Skeletal muscle tissue (tissue), 4 donors: ENCODE data around the gene S100A9. TPM values are rescaled to one million over a fixed set of nuclear protein-coding genes. Genes with fewer than 3 reads are reported as not detected.
"Not testable (repeated sequence)": the region's sequence is repeated elsewhere in the genome, so short reads cannot be mapped to it uniquely, and the experiment has no call there.

Source experiments
- H3K27ac ChIP-seq: one replicate; pipeline ENCODE4 v1.7.0; 2013; ENCODE audit warnings: mild to moderate bottlenecking, low read depth, low read length, inconsistent platforms
- H3K27me3 ChIP-seq, 3 donors: one replicate each; pipeline ENCODE4 v1.7.0; 2013; ENCODE audit warnings: low read length in 3 of 3; ENCODE audit not compliant: control insufficient read depth in 3 of 3, insufficient read depth in 3 of 3
- H3K36me3 ChIP-seq, 3 donors: one replicate each; pipeline ENCODE4 v1.7.0; 2013; ENCODE audit warnings: low read length in 3 of 3; ENCODE audit not compliant: control insufficient read depth in 3 of 3, insufficient read depth in 3 of 3
- H3K4me1 ChIP-seq, 3 donors: one replicate each; pipeline ENCODE4 v1.7.0; 2013; ENCODE audit warnings: low read length in 3 of 3, mild to moderate bottlenecking in 3 of 3; ENCODE audit not compliant: control insufficient read depth in 3 of 3, insufficient read depth in 3 of 3
- H3K4me3 ChIP-seq, 3 donors: one replicate each; pipeline ENCODE4 v1.7.0; 2013; ENCODE audit warnings: low read length in 3 of 3
- H3K9ac ChIP-seq, 3 donors: one replicate each; pipeline ENCODE4 v1.7.0; 2013; ENCODE audit warnings: low read length in 3 of 3, mild to moderate bottlenecking in 3 of 3, moderate library complexity in 2 of 3, low read depth in 1 of 3
- H3K9me3 ChIP-seq, 3 donors: one replicate each; pipeline ENCODE4 v1.7.0; 2013; ENCODE audit warnings: low read length in 3 of 3; ENCODE audit not compliant: control insufficient read depth in 3 of 3
- total RNA-seq: library from RNA; depleted of rRNA; stranded (reverse); fragments of >200 nt; gene quantifications from one replicate; pipeline ENCODE4 v1.2.3, GENCODE V29; 2014
- donor health status: Osteomylitis.

S100A9 gene
- total RNA-seq: 218 TPM

DNA sequence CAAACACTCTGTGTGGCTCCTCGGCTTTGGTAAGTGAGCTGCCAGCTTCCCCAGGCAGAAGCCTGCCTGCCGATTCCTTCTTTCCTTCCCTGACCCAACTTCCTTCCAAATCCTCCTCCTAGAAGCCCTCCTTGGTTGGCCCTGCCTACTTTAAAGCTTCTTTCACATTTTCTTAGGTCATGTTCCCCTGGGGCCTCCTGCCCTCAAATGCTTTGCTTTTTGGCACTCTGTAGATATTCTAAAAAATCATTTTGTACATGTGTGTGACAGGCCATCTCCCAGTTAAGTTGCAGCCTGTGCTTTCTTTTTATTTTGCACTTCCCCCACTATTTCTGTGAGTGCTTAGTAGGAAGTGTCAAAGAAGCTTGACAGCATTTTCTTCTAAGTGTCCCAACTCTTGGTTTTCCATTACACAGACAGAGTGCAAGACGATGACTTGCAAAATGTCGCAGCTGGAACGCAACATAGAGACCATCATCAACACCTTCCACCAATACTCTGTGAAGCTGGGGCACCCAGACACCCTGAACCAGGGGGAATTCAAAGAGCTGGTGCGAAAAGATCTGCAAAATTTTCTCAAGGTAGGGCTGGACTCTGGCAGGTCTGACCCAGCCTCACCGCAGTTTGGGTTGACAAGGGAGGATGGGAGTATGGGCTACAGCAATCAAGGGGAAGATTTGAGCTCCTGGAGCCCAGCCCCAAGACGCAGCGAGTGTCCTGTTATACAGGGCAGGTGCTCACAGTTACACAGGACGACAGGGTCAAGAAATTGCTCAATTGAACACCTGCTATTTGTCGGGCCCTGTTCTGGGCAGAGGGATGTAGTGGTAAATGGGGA, at the start of gene S100A9:
TSS of gene S100A9 (plus strand) at position 2 of the 838 bp plus-strand sequence. CDS start at position 432, 430 bp downstream.
- peaks cover 3 to 18% (median 17%) of the 10 kb centered on the region in 3 donors for H3K4me1 ChIP-seq
- no peak within 1 kb of the TSS for H3K4me3 ChIP-seq
- H3K9ac ChIP-seq: peak within 1 kb of the TSS in 1 of 3 donors; percentile 45
- H3K9me3 ChIP-seq: no peaks in the 10 kb centered on the region
- no peaks in the 10 kb centered on the region for H3K36me3 ChIP-seq
- H3K27me3 ChIP-seq: no peaks in the 10 kb centered on the region
- no peak within 1 kb of the TSS for H3K27ac ChIP-seq

DNA sequence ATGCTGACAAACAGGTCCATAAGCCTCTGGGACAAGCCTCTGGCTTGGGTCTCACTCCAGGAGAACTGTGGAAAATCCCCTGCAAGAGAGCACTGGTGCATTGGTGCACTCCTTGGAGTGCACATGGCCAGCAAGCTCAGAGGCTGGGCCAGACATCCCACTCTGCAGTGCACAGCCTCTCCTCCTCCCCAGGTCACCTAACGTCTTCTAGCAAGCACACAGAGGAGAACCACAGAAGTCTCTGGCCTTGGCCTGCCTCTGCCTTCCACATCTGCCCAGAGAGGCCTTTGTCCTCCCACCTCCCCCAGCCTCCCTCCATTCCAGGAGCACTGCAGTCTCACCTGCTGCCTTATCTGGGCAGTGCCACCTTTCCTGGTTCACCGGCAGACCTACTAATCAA, 49.1 kb upstream of the S100A9 start:
- H3K27ac ChIP-seq: no peak overlapping the region
- peaks cover 0 to 18% (median 6%) of the 10 kb centered on the region in 3 donors for H3K27me3 ChIP-seq
- no peaks in the 10 kb centered on the region for H3K4me1 ChIP-seq
- H3K4me3 ChIP-seq: no peak overlapping the region
- no peaks in the 10 kb centered on the region for H3K9me3 ChIP-seq
- H3K9ac ChIP-seq: no peak overlapping the region
- H3K36me3 ChIP-seq: no peaks in the 10 kb centered on the region

DNA sequence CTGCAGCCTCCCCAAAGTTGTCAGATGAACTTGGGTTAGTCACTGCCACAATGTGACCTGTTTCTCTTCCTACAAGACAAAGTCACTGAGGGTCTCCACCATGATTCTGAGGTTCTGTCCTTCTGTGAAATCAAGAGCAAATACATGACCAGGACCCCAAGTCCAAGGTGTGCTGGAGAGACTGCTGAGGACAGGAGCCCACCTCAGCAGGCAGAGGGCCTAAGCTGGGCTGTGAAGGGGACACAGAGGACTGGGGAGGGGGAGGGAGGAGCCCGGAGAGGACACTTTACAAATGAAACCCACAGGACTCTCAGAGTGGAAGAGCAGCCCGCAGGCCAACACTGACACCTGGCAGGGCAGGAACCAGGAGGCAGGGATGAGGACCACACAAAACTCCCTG, 48.2 kb upstream of the S100A9 start:
- Histone ChIP-seq H3K9me3 (no peaks in the 10 kb centered on the region), H3K27ac (no peak overlapping the region), H3K36me3 (no peaks in the 10 kb centered on the region), H3K4me3 (no peak overlapping the region), H3K9ac (no peak overlapping the region), H3K4me1 (no peaks in the 10 kb centered on the region), H3K27me3 (peaks cover 0 to 14% (median 6%) of the 10 kb centered on the region in 3 donors)

DNA sequence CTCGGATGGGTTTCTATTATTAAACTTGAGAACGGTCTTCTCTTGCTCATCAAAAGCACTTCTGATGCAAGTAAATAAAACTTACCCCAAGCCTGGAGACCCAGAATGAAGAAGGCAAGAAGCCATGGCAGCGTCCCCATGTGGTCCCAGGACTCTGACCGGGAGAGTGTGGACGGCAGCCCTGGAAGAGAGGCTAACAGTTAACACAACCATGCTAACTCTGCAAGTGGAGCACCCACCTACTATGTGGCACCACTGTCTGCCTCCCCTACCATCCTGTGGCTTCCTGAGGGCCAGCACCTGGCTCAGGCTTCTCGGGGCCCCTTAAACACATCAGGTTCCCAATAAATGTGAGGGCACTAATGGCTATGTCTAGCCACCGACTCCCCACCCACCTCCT, 47.1 kb upstream of the S100A9 start:
- Histone ChIP-seq H3K27me3 (peaks cover 0 to 14% (median 5%) of the 10 kb centered on the region in 3 donors), H3K9ac (no peak overlapping the region), H3K4me1 (no peaks in the 10 kb centered on the region), H3K27ac (no peak overlapping the region), H3K36me3 (no peaks in the 10 kb centered on the region), H3K9me3 (no peaks in the 10 kb centered on the region), H3K4me3 (no peak overlapping the region)

DNA sequence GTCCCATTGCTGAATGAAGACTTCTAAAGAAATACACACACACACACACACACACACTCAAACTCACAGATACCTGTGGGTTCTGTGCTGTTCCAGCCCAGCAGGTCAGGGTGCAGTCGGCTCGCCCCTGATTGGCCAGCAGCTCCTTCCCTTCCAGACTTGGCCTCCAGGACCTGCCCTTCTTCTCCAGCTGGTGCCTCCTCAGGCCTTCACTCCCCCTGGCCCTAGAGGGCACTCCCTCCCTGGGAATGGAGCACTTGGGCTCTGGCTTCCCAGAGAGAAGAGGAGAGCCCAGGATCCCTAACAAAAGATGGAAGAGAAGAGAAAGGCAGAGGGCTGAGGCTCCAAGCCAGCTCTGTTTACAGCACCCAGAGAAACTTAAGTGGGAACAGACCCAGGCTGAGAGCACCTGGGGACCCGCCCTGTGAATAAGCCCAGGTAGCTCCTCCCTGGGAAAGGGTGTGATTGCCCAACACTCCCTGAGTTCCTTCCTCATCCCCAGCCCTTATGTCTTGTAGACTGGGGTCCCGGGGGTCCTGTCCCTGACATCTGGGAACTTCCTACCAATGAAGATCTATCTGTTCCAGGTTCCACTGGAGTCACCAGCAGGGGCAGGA, 45.0 kb upstream of the S100A9 start, which contains the start of gene PGLYRP3:
TSS of gene PGLYRP3 (minus strand) at position 383 of the 617 bp plus-strand sequence. CDS start 2,287 bp downstream, outside the sequence.
- H3K4me1 ChIP-seq: no peaks in the 10 kb centered on the region
- no peak within 1 kb of the TSS for H3K27ac ChIP-seq
- no peak within 1 kb of the TSS for H3K9ac ChIP-seq
- peaks cover 0 to 4% (median 3%) of the 10 kb centered on the region in 3 donors for H3K27me3 ChIP-seq
- H3K9me3 ChIP-seq: no peaks in the 10 kb centered on the region
- H3K4me3 ChIP-seq: no peak within 1 kb of the TSS
- no peaks in the 10 kb centered on the region for H3K36me3 ChIP-seq

DNA sequence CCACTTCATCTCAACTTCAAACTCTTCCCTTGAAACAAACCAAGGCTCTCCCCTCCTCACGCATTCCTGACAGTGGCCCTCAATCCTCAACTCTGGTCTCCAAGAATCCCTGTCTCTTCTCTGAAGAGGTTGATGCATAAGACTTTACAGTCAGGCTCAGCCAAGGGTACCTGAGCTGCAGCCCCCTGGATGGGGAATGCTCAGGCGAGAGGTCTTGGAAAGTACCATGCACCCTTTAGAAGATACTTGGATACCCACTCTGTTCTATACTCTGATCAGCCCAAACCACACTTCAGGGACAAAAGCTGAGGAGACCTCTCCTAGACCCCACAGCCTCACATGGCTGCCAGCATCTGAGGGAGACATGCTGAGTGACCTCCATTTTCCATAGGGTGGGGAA, 44.4 kb upstream of the S100A9 start:
- peaks cover 0 to 4% (median 3%) of the 10 kb centered on the region in 3 donors for H3K27me3 ChIP-seq
- peaks cover 0 to 2% (median 0%) of the 10 kb centered on the region in 3 donors for H3K9me3 ChIP-seq
- H3K36me3 ChIP-seq: no peaks in the 10 kb centered on the region
- no peak overlapping the region for H3K27ac ChIP-seq
- H3K4me3 ChIP-seq: no peak overlapping the region
- H3K4me1 ChIP-seq: no peaks in the 10 kb centered on the region
- no peak overlapping the region for H3K9ac ChIP-seq

DNA sequence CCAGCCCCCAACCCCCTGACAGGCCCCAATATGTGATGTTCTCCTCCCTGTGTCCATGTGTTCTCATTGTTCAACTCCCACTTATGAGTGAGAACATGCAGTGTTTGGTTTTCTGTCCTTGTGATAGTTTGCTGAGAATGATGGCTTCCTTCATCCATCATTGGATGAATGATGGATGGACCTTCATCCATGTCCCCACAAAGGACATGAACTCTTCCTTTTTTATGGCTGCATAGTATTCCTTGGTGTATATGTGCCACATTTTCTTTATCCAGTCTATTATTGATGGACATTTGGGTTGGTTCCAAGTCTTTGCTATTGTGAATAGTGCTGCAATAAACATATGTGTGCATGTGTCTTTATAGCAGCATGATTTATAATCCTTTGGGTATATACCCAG, 43.3 kb upstream of the S100A9 start:
- not testable (repeated sequence) for H3K4me1 ChIP-seq, H3K4me3 ChIP-seq, H3K9me3 ChIP-seq, H3K27me3 ChIP-seq, H3K27ac ChIP-seq, H3K36me3 ChIP-seq, H3K9ac ChIP-seq

DNA sequence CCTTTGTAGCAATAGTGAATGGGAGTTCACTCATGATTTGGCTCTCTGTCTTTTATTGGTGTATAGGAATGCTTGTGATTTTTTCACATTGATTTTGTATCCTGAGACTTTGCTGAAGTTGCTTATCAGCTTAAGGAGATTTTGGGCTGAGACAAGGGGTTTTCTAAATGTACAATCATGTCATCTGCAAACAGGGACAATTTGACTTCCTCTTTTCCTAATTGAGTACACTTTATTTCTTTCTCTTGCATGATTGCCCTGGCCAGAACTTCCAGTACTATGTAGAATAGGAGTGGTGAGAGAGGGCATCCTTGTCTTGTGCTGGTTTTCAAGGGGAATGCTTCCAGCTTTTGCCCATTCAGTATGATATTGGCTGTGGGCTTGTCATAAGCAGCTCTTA, 41.6 kb upstream of the S100A9 start:
- not testable (repeated sequence) for H3K9me3 ChIP-seq, H3K27ac ChIP-seq, H3K4me1 ChIP-seq, H3K4me3 ChIP-seq, H3K36me3 ChIP-seq, H3K27me3 ChIP-seq, H3K9ac ChIP-seq

DNA sequence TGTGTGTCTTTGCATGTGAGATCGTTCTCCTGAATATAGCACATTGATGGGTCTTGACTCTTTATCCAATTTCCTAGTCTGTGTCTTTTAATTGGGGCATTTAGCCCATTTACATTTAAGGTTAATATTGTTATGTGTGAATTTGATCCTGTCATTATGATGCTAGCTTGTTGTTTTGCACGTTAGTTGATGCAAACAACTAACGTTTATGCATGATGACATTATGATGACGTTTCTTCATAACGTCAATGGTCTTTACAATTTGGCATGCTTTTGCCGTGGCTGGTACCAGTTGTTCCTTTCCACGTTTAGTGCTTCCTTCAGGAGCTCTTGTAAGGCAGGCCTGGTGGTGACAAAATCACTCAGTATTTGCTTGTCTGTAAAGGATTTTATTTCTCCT, 39.5 kb upstream of the S100A9 start:
- not testable (repeated sequence) for H3K4me3 ChIP-seq, H3K9me3 ChIP-seq

DNA sequence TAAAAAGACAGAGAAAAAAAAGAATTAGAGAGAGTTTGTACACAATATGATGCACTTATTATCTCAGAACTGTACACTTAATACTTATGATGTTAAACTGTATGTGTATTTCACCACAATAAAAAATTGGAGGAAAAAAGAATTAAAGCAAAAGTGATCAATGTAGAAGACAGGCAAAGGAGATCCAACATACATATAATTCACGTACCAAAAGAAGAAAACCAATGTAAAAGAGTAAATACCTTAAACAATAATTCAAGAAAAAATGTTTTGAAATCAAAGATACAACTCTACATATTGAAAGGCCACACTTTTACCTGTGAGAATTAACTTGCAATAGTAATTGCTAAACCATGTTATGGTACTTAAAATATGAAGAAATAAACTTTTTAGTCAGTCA, 35.1 kb upstream of the S100A9 start:
- peaks cover 0 to 4% (median 0%) of the 10 kb centered on the region in 3 donors for H3K27me3 ChIP-seq
- H3K4me3 ChIP-seq: no peak overlapping the region
- H3K9me3 ChIP-seq: peaks cover 0 to 7% (median 3%) of the 10 kb centered on the region in 3 donors
- H3K4me1 ChIP-seq: no peaks in the 10 kb centered on the region
- no peak overlapping the region for H3K9ac ChIP-seq
- no peaks in the 10 kb centered on the region for H3K36me3 ChIP-seq
- no peak overlapping the region for H3K27ac ChIP-seq

More for the DNA sequence above, 39.5 kb upstream of the S100A9 start:
- H3K4me1 ChIP-seq, H3K36me3 ChIP-seq, H3K9ac ChIP-seq, H3K27ac ChIP-seq, H3K27me3 ChIP-seq: not testable (repeated sequence)
